ENCODE results near the gene VAV2.

VAV2 gene

DNA sequence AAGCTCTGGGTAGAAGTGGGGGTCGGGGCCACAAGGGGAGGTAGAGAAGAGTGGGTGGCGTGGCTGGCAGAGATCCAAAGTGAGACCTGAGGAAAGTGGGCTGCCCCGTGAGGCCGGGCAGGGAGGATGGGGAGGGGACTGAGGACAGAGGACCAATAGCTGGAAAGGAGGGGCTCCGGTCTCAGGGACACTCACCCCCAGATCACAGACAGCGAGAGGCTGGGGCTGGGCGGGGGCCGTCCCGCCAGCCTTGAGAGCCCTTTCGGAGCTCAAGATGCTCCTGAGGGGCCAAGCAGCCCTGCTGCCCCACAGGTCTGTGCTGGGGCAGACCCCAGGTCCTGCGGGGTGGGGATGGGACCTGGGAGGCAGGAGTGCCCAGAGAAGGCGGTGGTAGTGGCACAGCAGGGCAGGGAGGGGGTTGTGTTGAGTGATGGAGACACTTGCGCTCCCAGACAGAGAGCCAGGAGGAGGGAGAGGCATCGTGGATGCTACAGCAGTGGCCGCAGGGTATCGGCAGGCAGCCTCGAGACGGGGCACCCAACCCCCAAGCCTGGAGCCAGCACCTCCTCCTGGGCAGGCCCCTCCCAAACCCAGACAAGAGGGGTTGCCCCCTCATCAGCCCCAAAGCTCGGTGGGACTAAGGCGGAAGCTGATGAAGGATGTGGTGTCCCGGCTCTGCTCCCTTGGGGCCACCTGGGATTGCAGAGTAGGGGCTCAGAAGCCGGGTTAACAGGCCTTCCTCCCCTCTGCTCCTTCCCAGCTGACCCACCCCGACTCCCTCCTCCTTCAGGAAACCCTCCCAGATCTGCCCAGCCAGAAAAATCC, 257.3 kb downstream of the VAV2 start:
- no peak for DNase-seq

DNA sequence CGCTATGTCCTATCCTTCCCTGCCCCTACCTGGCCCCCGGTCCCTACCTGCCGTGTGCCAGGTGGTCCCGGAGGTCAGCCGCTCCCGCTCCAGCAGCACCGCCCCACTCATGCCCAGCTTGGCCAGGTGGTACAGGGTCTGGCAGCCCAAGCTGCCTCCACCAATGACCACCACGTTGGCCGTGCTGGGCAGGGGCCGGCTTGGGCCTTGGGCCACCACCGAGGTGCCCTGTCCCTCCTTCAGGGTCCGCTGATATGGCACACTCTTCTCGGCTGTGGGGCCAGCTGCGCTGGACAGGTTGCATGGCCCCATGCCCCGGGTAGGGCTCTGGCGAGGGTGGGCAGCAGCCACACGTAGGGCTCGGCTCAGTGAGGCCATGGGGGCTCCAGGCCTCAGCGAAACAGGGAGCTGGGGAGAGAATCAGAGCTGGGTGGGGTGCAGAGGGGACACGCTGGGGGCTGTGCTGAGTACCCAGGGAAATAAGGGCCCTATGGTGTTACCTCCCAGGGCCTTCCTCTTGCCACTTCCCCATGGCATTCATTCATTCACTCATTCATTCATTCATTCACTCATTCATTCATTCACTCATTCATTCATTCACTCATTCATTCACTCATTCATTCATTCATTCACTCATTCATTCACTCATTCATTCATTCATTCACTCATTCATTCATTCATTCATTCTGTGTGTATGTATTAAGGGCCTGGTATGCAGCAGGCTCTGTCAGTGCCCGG, 258.2 kb downstream of the VAV2 start:
- no peak for DNase-seq

DNA sequence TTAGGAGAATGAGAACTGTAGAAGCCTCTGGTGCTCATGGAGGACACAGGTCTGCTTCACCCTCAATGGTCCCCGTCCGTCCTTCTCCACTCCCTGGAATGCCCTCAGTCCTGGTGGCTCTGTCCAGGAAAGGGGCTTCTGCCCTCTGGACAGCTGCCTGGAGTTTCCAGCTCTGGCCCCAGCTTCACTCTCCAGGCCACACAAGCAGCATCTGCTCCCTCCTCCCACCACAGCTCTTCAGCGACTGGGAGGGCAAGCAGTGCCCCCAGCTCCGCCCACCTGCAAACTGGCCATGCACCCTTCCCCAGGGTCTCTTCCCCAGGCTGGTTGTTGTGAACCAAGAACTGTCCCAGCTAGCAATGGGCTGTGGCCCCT, 258.7 kb downstream of the VAV2 start:
- no peak for DNase-seq

DNA sequence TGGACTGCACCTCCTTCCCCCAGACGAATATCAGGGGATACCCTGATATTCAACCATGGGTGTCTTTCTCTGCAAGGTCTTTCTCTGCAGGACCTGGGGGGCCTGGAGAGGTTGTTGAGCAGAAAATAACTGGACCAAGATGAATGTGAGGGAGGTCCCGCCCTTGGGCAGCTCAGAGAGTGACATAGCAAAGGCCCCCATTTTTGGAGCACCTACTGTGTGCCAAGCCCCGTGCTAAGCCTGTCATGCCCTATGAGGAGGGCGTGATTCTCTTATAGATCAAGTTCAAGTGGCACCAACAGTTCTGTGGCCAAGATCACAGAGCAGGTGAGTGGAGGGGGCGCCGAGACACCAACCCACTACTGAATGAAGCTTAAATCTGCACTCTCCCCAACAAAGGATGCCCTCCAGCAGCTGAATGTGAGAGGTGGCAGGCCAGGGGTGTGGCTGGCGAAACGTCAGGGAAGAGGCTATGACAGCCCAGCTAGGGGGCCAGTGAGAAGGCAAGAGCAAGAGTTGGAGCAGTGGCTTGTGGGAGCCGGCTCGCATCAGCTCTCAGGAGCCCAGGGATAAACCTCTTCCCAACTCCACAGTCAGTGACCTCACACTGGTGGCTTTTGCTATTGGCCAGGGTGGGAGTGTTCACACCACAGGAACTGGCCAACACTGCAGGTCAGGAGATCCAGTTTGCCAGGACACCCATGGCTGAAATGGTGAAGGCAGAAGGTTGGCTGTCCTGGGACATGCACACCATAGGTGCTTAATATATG, 259.3 kb downstream of the VAV2 start:
- DNase-seq: no peak

DNA sequence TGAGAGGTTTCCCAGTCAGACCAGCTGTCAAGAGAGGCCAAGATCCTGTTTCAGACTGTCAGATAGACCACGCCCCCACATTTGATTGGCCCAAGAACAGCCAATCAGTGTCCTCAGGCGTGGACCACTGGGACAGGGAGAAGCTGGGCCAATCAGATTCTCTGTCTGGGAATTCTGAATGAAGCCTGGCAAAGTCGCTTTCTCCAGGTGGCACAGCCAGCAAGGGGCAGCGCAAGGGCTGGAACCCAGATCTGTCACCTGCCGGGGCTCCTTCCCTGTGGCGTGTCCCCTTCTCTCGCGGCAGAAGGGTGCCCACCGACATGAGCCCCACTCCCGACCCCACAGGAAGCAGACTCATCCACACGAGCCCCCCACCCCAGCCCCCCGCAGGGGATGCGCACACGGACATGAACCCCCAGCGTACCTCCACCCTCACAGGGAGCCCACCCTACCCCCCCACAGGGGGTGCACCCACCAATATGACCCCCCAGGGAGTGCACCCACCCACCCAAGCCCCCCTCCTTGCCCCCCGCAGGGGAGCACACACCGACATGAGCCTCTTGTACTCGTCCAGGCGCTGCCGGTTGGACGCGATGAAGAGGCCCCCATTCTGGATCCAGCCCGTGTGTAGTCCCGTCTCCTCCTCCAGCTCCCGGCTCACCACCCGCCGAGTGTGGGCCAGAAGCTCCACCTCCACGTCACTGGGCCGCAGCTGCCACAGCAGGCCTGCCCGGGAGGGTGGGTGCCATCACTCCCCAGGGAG, 260.1 kb downstream of the VAV2 start:
- no peak for DNase-seq

DNA sequence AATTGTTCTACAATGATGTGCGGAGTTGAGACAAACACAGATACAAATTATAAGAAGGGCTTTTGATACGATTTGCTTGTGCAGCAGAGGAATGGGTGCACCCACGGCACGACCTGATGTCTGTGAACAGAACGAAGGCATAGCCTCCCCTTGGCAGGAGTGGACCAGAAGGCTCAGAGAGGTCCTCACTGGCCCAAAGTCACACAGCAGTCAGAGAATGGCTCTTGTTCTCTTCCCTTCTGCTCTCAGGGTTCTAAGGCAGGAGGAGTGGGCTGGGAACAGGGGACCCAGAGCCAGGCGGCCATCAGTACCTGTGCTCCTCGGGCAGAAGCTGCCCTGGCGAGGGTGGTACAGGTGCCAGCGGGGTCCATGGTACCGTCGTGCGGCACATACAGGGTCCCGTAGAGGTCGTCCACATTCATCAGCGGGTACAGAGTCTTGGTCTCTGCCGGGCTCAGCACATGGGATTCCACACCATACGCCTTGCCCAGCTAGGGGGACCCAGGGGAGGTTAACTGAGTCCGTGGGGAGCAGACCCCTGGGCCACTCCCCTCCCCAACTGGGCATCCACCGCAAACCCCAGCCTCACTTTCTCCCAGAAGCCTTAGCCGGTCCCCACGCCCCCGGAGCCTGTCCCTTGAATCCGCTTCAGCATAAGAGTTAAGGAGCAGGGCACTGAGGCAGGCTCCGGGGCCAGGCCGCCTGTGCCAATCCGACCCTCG, 261.0 kb downstream of the VAV2 start:
- DNase-seq: no peak

DNA sequence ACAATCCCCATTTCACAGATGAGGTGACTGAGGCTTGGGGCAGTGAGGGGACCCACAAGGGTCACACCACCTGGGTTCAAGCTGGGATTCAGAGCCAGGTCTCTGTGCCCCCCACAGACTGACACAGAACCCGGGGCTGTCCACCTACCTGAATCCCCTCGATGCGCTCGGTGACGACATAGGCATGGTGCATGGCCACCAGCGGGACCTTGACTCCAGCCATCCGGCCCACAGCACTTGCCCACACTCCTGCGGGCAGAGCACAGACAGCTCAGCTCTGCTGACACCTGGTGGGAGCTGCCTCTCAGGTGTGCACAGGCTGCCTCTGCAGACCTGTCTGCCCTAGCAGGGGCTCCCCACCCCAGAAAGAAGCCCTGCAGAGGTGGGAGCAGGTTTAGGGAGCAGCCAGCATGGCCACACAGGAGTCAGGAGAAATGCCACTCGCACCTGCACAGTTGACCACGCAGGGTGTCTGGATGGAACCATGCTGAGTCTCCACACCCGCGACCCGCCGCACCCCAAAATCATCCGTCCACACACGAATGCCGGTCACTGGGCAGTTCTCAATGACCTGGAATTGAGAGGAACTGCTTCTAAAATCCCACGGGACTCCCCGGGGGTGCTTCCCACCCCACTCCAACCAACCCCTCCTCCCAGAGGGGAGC, 262.4 kb downstream of the VAV2 start:
- no peak for DNase-seq

DNA sequence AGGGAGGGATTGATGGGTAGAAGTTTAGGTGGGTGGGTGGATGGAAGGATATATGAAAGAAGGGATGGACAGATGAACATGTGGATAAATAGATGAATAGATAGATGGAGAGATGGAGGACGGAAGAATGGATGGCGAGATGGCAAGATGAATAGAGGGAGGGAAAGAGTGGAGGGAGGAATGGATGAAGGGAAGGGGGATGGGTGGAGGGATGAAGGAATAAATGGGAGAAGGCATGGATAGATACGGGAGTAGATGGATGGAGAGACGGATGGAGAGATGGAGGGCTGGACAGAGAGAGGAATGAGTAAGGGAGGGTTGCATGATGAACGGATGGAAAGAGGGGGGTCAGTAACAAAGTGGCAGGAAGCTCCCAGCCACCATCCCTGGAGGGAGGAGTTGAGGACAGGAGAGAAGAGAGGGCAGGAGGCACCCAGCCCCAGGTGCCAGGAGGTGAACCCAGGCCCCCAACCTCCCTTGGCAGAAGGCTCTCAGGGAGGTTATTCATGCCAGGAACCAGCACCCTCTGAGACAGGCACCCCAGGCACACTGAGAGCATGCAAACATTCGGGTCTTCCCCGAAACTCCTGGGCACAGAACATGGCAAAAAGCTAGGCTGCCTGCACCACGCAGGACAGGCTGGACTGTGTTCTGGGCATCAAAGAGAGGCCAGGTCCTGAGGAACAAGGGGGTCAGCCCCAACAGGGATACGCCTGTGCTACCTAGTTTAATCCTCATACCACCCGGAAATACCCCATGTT, 263.1 kb downstream of the VAV2 start:
- no peak for DNase-seq

DNA sequence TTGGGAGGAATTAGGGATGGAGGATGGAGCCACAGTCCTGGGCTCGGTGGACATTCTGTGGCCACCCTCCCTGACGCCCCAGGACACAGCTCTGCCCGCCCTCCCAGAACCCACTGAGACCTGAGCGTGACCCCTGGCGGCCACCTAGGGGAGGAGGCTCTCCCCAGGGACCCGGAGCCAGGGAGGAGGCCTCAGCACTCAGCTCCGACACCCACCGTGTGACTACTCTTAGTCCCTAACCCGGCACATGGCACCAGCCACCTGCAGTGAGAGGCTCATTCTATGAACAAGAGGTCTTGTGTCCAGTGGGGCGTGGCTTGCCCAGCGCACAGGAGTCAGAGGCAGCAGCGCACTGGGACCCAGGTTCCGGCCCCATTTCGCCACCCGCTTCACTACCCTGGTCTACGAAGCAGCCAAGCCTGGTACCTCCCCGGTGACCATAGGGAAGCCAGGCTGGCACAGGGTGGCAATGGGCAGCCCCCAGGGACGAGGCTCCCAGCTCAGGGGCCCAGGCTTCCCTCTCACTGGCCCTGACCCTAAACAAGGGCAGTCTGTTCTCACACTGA, 264.2 kb downstream of the VAV2 start:
- no peak for DNase-seq

DNA sequence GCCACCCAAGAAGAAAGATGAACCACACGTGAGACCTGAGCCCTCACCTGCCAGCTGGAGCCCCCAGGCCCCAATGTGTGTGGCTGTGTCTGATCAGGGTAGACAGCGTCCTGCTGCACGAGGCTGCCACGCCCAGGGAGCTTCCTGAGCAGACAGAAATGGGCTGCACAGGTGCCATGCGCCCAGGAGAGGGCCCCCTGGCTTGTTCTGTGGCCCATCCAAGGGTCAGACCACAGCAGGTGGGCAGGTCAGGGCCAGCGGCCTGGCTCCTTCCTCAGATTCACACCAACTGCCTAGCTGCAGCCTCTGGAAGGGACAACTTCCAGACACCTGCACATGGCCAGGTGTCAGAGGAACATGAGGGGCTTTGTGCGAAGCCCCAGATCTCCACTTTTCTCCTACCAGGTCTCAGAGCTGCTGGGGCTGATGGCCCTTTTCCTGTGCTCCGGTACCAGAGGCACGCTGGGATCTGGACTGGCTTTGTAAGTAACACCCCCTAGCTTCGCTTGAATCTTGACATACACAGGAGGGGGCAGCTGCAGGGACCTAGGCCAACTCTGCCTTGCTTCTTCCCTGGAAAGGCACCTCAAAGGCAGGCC, 264.7 kb downstream of the VAV2 start:
- no peak for DNase-seq

DNA sequence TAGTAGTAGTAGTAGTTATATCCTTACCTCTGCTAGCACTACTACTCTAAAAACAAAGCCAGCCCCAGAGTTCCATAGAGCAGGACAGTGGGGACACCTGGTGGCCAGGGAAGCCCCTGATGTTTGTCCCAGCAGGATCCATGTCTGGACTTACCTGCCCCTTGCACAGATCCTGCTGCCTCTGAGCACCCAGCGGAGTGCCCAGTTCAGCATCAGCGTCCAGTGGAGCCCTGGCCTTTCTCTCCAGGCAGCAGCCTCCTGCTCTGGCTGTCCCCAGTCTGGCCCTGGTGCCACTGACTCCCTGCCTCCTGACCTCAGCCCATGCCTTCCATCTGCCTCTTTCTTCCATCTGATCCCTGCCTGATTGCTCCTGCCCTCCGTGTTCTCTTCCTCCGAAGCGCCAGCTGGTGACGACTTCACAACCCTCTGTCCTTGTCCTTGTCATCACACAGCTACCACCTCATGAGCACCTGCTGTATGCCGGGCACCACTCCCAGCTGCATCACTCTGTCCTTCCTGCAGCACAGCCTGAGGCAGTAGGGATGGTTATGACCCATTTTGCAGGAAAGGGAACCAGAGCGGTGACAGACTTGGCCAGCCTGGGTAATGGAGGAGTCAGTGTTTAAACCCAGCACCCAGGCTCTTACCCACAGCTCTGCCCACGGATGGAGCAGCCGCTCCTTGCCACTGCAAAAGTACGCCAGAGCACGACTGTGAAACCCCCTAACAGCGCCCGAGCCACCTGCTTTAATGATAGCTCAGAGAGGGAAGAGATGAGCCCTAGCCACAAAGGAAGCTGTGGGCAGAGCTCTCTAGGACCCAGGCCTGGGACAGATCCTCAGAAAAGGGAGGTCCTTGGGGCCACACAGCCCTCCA, 265.5 kb downstream of the VAV2 start:
- DNase-seq: peak; percentile 11

DNA sequence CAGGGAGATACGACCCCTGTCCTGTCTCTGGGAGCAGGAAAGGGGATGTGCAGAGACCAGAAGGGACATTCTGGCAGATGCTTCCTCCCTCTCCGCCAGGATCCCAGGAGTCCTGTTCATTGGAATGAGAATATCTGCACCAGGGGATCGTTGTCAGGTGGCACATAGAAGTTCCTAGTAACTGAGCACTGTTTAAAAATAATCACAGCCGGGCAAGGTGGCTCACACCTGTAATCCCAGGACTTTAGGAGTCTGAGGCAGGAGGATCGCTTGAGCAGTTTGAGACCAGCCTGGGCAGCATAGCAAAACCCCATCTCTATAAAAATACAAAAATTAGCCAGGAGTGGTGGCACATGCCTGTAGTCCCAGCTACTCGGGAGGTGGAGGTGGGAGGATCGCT, 266.2 kb downstream of the VAV2 start:
- DNase-seq: no peak

DNA sequence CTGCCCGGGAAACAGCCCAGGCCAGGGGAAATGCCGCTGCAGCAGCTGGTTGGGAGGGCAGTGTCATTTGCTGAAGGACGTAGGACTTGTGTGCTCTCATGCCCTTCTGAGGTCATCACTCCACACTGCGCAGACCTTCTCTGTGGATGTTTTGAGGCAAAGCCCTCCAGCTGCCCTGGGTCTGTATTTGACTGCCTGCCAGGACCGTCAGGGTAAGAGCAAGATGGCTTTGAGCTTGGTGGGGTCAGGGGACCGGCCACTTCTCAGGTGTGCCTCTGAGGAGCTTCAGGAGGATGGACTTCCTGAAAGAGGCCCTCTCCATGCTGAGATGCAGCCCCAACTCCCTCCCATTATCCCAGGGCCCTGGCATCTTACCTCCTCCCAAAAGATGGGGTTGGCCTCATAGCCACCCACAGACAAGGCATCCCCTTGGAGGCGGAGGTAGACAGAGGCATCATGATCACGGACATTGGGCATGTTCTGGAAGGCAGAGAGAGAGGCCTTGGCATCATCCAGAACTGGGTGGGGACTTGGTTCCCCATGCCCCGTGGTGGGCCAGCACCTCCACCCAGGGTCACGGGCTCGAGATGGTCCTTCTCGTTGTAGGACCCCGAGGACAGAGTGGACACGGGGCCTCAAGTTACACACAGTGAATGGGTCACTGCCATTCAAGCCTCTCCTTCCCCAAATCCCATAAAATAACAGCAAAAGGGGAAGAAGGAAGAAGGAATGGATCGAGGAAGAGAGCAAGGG, 273.4 kb downstream of the VAV2 start:
- DNase-seq: no peak

DNA sequence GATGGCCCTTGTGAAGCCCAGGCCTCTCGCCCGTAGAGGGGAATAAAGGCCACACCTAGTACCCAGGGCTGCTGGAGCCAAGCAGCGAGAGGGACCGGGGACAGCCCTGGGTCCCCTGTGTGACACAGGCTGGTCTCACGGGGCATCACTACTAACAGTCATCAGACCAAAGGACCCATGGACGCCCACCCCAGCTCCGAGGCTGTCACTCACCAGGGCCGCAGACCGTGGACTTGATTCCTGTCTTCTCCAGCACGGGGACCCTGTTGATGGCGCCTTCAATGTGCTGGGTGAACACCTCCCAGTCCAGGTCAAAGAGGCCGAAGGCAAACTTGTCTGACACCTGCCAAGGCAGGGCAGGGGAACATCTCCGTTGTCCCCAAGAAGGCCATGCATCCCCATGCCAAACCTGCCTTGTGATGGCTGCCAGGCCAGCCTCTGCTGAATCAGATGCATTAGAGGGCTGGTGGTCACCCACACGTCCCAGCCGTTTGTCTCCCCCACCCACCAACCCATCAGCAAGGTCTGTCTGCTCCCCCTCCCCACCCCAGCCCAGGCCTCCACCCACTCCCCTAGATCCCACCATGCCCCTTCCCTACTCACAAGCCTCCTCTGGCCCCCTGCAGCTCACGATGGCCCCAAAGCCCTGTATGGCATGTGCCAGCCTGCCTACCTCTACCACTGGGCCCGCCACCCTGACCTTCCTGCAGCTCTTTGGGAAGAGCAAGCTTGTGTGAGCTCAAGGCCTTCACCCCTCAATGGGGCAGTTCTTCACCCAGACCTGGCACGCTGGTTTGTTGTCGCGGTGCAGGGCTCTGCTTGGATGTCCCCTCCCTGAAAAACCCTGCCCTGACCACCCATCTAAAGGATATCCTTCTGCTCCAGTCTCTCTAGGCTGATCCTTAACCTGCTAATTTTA, 274.8 kb downstream of the VAV2 start:
- DNase-seq: no peak

DNA sequence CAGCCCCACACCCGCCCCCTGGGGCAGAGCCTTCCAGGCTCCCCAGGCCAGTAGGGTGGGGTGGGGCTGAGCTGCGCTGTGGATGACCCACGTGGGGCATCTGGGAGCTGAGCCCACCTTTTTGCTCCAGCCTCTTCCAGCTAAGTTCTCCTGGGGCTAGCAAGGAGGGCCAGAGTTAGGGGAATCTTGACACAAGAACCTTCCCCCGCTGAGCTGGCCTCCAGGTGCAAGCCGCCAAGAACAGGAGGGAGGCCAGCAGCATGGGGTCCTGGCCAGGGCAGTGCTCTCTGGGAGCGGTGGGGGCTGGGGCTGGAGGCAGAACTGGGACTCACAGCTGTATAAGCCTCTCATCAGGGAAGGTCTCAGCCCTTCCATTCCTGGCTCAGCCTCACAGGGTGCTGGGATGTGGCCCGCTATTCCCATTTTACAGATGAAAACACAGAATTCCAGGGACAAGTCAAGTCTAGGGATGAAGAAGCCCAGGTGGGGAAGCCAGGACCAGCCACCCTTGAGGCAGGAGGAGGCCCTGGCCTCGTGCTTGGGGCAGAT, 275.5 kb downstream of the VAV2 start:
- DNase-seq: no peak

DNA sequence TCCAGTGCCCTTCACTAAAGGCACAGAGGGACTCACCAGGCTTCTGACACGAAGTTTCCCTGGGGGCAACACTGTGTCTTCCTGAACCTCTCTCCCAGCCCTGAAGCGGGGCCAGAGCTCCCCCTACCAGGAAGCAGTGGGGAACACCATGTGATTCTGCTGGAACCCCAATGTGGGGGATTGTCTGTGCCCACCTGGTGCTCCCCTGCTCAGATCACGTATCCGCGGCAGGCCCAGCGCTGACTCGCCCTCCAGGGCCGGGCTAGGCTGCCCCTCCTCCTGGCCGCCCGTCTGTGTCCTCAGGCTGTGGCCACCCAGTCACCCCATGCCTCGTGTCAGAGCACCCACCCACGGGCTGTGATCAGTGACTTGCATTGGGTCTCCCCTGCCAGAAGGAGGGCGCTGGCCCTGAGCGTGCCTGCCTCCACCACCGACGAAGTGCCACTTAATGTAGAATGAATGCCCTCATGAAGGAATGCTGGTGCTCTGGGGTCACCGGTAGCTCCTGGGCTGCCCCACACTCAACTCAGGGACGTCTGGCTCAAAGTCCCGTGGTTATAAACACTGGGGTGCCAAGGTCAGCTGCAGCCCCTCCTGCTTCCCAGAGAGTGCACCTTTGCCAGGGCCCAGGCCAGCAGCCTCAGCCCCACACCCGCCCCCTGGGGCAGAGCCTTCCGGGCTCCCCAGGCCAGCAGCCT, 276.1 kb downstream of the VAV2 start:
- DNase-seq: no peak
